IPS-15b (cell line): Measurements from ENCODE around the gene MFN2.
"Not testable (repeated sequence)": the region's sequence is repeated elsewhere in the genome, so short reads cannot be mapped to it uniquely, and the experiment has no call there.

Source experiments
- H3K27me3 ChIP-seq: one replicate; pipeline ENCODE4 v1.6.1; 2013; ENCODE audit warnings: low read length; ENCODE audit not compliant: control insufficient read depth, insufficient read depth
- H3K36me3 ChIP-seq: one replicate; pipeline ENCODE4 v1.6.1; 2013; ENCODE audit warnings: low read length; ENCODE audit not compliant: control insufficient read depth, insufficient read depth
- H3K4me1 ChIP-seq: one replicate; pipeline ENCODE4 v1.6.1; 2013; ENCODE audit warnings: mild to moderate bottlenecking, low read length; ENCODE audit not compliant: control insufficient read depth, insufficient read depth
- H3K4me3 ChIP-seq: one replicate; pipeline ENCODE4 v1.5.1; 2013; ENCODE audit warnings: low read depth, low read length
- H3K9ac ChIP-seq: one replicate; pipeline ENCODE4 v1.6.1; 2013; ENCODE audit warnings: low read depth, mild to moderate bottlenecking, low read length
- H3K9me3 ChIP-seq: one replicate; pipeline ENCODE4 v1.6.1; 2013; ENCODE audit warnings: mild to moderate bottlenecking, low read length; ENCODE audit not compliant: control insufficient read depth, insufficient read depth

MFN2 gene

DNA sequence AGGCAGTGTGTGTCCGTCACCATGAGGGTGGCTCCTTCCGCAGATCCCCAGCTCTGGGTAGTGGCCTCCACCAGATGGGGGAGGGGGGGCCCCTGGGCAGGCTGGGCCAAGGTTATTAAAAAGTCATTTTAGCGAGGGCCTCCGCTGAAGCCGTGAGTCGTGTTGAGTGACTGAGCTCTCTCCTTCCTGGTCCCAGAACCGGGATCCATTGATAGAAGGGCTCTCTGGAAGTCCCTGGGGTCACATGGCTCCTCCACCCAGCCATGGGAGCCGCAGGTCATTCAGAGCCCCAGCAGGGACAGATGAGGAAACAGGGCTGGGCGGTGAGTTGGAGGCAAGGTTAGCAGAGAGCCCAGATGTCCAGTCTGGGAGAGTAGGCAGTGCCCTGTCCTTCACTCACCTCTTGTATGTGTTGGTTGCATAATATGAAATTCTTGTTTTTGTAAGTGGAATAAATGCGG, 51.9 kb downstream of the MFN2 start:
- H3K4me3 ChIP-seq = no peak overlapping the region
- H3K9ac ChIP-seq = no peak overlapping the region
- no peaks in the 10 kb centered on the region for H3K4me1 ChIP-seq
- no peaks in the 10 kb centered on the region for H3K27me3 ChIP-seq
- peaks cover 40% of the 10 kb centered on the region for H3K36me3 ChIP-seq
- H3K9me3 ChIP-seq = no peaks in the 10 kb centered on the region

DNA sequence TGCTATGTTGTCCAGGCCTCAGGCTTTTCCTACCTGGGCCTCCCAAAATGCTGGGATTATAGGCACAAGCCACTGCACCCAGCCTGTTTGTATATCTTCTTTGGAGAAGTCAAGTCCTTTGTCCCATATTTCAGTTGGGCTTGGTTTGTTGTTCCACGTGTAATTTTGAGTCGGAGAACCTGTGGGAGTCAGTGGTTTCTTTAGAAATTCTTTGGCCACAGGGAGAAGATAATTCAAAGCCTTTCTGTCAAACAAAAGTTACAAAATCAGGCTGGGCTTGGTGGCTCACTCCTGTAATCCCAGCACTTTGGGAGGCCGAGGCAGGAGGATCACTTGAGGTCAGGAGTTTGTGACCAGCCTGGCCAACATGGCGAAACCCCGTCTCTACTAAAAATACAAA, 53.2 kb downstream of the MFN2 start:
- H3K36me3 ChIP-seq = peaks cover 28% of the 10 kb centered on the region
- not testable (repeated sequence) for H3K27me3 ChIP-seq, H3K4me3 ChIP-seq, H3K9me3 ChIP-seq, H3K4me1 ChIP-seq, H3K9ac ChIP-seq

DNA sequence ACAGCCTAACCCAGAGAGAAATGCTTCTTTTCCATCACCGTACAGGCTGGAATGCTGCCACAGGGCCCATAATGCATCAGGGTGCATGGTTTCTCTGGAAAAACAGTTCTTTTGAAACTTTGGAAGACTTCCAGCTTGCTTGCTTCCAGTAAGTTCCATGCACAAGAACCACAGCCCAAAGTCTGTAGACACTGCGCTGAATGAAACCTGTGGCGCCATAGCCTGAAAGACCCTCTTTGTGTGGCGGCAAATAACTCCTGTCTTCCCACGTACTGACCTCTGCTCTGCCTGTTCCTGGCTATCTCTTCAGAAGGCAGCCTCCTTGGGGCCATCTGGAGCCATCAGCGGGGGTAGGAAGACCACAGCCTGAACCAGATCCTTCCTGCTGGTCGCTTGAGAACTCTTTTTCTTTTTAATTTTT, 54.1 kb downstream of the MFN2 start:
- H3K27me3 ChIP-seq = no peaks in the 10 kb centered on the region
- no peaks in the 10 kb centered on the region for H3K4me1 ChIP-seq
- no peak overlapping the region for H3K4me3 ChIP-seq
- no peaks in the 10 kb centered on the region for H3K9me3 ChIP-seq
- H3K9ac ChIP-seq = no peak overlapping the region
- H3K36me3 ChIP-seq = peaks cover 18% of the 10 kb centered on the region

DNA sequence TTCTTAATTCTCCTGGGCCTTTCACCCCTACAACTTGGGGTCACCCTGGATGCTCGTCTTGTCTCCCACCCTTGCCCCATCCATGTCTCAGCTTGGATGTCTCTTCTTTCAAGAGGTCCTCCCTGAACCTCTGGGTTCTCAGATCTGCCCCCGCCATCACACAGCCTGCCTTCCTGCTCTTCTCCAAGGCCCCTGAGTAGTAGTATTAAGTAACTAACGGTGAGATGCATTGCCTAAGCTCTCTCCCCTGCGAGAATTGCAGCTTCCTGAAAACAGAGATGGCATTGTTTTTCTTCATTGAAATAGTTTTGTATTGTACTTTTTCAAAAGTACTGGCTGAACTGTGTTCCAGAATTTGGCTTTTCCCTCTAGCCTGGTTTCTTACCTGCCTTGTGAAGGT, 55.1 kb downstream of the MFN2 start:
- no peak overlapping the region for H3K9ac ChIP-seq

DNA sequence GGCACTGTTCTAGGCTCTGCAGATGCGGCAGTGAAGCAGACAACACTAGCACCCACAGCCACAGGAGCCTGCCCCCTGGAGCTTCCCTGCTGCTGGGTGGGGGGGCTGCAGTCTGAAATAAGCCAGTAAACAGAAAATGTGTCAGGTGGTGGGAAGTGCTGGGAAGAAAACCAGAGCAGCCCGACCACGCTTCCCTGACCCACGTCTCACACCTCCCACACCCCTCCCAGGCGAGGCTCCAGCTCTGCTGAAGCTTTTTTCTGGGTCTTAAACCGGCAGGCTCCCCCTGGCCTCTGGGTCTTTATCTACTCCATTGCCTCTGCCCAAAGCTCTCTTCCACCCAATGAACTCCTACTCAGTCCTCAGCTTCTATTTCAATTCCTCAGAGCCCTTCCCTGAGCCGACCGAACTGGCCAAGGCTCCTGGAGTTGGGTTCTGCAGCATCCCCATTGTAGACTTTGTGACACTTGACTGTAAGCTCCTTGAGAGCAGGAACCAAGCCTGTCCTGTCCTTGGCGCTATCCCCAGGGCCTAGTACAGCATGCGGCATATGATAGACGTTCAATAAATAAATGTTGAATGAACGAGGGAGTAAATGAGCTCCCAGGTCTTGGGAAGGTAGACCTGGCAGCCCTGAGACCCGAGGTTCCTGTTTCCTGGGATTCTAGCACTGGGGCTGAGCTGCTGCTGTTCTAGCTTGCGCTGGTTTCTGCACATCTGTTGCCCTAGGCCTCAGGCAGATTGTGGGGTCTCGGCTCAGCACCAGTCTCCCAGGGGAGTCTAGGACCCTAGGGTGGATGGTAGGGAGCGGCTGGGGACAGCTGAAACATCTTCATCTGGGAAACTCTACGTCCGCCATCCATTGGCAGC, 57.5 kb downstream of the MFN2 start:
- H3K36me3 ChIP-seq = no peaks in the 10 kb centered on the region
- H3K27me3 ChIP-seq = no peaks in the 10 kb centered on the region
- H3K4me1 ChIP-seq = no peaks in the 10 kb centered on the region
- no peaks in the 10 kb centered on the region for H3K9me3 ChIP-seq
- H3K9ac ChIP-seq = no peak overlapping the region
- no peak overlapping the region for H3K4me3 ChIP-seq

More for the DNA sequence above, 55.1 kb downstream of the MFN2 start:
- Histone ChIP-seq H3K4me1 (no peaks in the 10 kb centered on the region), H3K27me3 (no peaks in the 10 kb centered on the region), H3K36me3 (peaks cover 11% of the 10 kb centered on the region), H3K4me3 (no peak overlapping the region), H3K9me3 (no peaks in the 10 kb centered on the region)

DNA sequence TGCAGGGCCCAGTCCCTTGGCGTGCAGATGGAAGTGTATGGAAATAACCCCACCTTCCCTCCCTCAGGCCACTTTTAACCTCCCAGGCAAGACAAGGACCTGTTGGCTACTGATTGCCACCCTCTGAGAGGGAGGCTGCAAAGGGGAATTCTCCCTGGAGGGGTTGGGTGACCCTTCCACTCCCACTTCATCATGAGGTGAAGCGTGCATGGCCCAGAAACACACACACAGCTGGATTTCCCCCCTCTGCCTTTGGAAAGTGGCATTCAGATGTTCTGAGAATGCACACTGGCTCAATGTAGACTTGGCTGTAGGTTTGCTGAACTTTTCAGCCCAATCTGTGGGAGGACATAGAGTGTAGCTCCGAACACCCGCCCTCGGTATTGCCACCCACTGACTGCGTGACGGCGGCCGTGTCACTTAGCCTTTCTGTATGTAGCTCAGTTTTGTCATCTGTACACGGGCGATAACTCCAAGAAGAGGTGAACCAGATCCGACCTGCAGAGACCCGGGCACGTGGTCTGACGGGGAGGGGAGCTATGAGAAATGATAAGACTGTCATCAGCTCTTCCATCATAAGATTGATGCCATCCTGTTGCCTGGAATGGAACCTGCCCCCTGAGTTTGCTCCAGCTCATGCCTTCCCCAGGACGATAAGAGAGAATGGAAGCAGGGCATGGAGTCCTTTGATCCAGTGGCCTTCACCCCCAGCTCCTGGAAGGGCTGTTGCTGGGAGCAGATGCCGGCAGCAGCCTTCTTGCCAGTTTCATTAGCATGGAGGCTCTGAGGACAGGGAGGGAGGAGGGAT, 58.3 kb downstream of the MFN2 start:
- H3K4me3 ChIP-seq = no peak overlapping the region
- H3K9me3 ChIP-seq = no peaks in the 10 kb centered on the region
- no peaks in the 10 kb centered on the region for H3K4me1 ChIP-seq
- H3K36me3 ChIP-seq = no peaks in the 10 kb centered on the region
- no peak overlapping the region for H3K9ac ChIP-seq
- no peaks in the 10 kb centered on the region for H3K27me3 ChIP-seq

DNA sequence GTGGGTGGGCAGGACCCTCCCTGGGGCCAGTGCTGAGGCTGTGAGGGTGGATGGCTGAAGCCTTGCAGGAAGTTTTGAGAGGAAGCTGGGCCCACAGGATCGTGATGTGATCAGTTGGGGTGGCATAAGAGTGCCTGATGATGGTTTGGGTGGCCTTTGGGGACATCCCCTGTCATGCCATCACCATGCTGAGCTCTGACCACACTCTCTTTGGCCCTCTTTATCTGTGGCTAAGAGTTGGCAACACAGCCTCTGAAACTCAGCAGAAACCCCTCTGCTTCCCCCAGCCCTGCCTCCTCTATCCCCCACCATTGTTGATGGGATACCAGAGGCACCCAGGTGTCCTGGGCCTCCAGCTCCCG, 58.9 kb downstream of the MFN2 start:
- H3K9ac ChIP-seq = no peak overlapping the region
- H3K4me1 ChIP-seq = no peaks in the 10 kb centered on the region
- H3K4me3 ChIP-seq = no peak overlapping the region
- no peaks in the 10 kb centered on the region for H3K36me3 ChIP-seq
- no peaks in the 10 kb centered on the region for H3K27me3 ChIP-seq
- no peaks in the 10 kb centered on the region for H3K9me3 ChIP-seq

DNA sequence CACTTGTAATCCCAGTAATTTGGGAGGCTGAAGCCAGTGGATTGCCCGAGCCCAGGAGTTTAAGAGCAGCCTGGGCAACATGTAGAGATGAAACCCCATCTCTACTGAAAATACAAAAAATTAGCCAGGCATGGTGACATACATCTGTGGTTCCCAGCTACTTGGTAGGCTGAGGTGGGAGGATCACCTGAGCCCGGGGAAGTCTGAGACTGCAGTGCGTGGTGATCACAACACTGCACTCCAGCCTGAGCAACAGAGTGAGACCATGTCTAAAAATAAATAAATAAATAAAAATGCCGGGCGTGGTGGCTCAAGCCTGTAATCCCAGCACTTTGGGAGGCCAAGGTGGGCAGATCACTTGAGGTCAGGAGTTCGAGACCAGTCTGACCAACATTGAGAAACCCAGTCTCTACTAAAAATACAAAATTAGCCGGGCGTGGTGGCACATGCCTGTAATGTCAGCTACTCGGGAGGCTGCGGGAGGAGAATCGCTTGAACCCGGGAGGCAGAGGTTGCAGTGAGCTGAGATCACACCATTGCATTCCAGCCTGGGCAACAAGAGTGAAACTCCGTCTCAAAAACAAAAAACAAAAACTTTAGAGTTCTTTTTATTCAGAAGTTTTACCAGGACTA, 59.7 kb downstream of the MFN2 start:
- not testable (repeated sequence) for H3K4me1 ChIP-seq, H3K4me3 ChIP-seq, H3K36me3 ChIP-seq, H3K9me3 ChIP-seq, H3K9ac ChIP-seq, H3K27me3 ChIP-seq

DNA sequence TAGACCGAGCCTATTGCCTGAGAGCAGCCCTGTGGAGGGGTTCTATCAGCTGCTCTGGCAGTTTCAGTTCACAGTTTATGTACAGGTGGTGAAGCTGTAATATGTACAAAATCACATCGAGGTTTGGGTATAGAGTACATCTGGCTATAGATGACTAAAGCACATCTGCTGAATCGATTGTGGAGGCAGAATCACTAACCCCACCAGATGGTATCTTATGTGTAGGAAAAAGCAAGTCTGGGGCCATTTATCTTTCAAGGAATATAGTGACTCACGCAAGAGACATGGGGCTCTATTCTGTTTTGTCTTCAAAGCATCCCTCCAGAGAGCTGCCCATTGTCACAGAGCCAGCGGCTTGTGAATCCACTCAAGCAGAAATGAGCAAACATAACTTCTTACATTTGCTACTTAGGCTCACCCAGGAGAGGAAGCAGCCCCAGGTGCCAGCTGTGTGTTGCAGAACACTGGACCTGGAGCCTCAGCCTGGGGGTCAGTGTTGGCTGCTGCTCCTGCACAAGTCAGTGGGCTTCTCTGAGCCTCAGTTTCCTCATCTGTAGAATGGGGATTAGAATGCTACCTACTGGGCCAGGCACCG, 60.3 kb downstream of the MFN2 start:
- no peak overlapping the region for H3K9ac ChIP-seq
- H3K4me3 ChIP-seq = no peak overlapping the region
- H3K4me1 ChIP-seq = no peaks in the 10 kb centered on the region
- H3K9me3 ChIP-seq = no peaks in the 10 kb centered on the region
- no peaks in the 10 kb centered on the region for H3K27me3 ChIP-seq
- H3K36me3 ChIP-seq = no peaks in the 10 kb centered on the region

DNA sequence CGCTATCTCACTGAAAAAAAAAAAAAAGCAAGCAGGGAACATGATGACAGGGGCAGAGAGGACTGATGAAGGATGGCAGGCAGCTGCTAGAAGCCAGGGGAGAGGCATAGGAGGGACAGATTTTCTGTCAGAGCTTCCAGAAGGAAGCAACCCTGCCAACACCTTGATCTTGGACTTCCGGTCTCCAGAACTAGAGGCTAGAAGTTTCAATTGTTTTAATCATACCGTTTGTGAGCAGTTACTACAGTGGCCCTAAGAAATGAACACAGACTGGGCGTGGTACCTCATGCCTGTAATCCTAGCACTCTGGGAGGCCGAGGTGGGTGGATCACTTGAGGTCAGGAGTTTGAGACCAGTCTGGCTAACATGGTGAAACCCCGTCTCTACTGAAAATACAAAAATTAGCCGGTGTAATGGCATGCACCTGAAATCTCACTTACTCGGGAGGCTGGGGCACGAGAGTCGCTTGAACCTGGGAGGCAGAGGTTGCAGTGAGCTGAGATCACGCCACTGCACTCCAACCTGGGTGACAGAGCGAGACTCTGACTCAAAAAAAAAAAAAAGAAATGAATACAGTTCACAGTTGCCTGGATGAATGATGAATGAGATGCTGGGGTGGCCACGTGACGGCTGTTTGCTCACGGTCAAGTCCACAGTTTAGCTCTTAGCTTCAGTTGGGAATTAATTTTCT, 64.1 kb downstream of the MFN2 start:
- not testable (repeated sequence) for H3K9me3 ChIP-seq, H3K27me3 ChIP-seq, H3K36me3 ChIP-seq, H3K4me3 ChIP-seq, H3K4me1 ChIP-seq, H3K9ac ChIP-seq

DNA sequence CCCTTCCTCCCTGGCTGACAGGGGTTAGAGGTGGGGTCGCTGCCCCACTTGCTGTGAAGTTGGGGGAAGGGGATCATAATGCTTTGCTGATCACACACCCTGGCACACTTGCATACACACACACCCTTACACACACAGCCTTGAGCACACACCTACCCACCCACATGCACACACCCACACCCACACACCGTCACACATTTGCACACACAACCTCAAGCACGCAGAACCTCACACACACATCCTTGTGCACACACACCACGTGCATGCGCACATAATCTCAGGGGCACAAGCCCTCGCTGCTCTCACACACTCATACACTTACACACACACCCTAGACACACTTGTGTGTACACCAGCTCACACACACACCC, 66.5 kb downstream of the MFN2 start:
- H3K27me3 ChIP-seq = no peaks in the 10 kb centered on the region
- H3K4me3 ChIP-seq = no peak overlapping the region
- H3K9ac ChIP-seq = no peak overlapping the region
- peaks cover 5% of the 10 kb centered on the region for H3K4me1 ChIP-seq
- H3K9me3 ChIP-seq = no peaks in the 10 kb centered on the region
- H3K36me3 ChIP-seq = no peaks in the 10 kb centered on the region
